Gastroesophageal sphincter (tissue), 3 donors: ENCODE results near the gene BABAM2.

Experiments used
- CTCF ChIP-seq, 4 experiments: fragments of 200-600 bp in 2 of 4; fragments of 450-650 bp in 2 of 4; sonication (generic) in 1 of 4; IDR thresholded peaks; one replicate each; pipeline ENCODE4 v1.5.1; 2017 to 2019; ENCODE audit warnings: antibody characterized with exemption in 4 of 4, mild to moderate bottlenecking in 2 of 4, moderate library complexity in 2 of 4
- POLR2A ChIP-seq, 2 donors: fragments of 450-650 bp; IDR thresholded peaks; one replicate each; pipeline ENCODE4 v1.6.1; 2017; ENCODE audit warnings: antibody characterized with exemption in 2 of 2, mild to moderate bottlenecking in 2 of 2, moderate library complexity in 1 of 2

- TF ChIP-seq POLR2A (IDR thresholded peaks at IDR 0.05) (no peak), CTCF (IDR thresholded peaks at IDR 0.05) (no peak)
Observed at GRCh38 chr2:28247290-28247689, 356.8 kb downstream of the BABAM2 start.
